GM10248 (cell line): ENCODE data around the gene FGFBP1.

Experiments
- CTCF ChIA-PET: fragments of 300-600 bp; sonication (Branson Sonifier 250); formaldehyde crosslinking; extraction: SDS; loops from one replicate; lab custom pipeline; 2021; ENCODE audit warnings: antibody characterized with exemption; lab: Yijun Ruan, JAX
- POLR2A ChIA-PET: fragments of 350-650 bp; sonication (Branson Sonifier 250); formaldehyde crosslinking; extraction: SDS; loops from one replicate; lab custom pipeline; 2020; ENCODE audit warnings: antibody characterized with exemption; lab: Yijun Ruan, JAX
- DNase-seq: peaks from one replicate; pipeline ENCODE4 v3.0.0; 2012; ENCODE audit errors: extremely low spot score
- CTCF ChIP-seq: IDR thresholded peaks from 2 replicates; pipeline ENCODE4 v1.5.1; 2012; ENCODE audit warnings: mild to moderate bottlenecking, low read depth; ENCODE audit errors: extremely low read depth, missing control alignments, control extremely low read depth

FGFBP1 gene

GRCh38 chr4:15935504-15936402, 2.8 kb downstream of the FGFBP1 start:
- ChIA-PET POLR2A (no interaction called here), CTCF (interaction anchor here (0.7 to 1.4 kb wide), 4 partner anchors 20 to 130 kb away, joined by 3 to 5 read pairs (median 3); no protein-coding TSS in a partner anchor)
- DNase-seq, result no peak
- TF ChIP-seq CTCF, result no peak

- CTCF ChIA-PET, result interaction anchor here (1.9 kb wide), 1 partner anchor 22 kb away, joined by 5 read pairs; no protein-coding TSS in a partner anchor
- no peak for DNase-seq
- TF ChIP-seq CTCF, result no peak
- POLR2A ChIA-PET, result no interaction called here
Observed at GRCh38 chr4:15934259-15934658, 4.3 kb downstream of the FGFBP1 start.

GRCh38 chr4:15931451-15932210, 6.9 kb downstream of the FGFBP1 start:
- no peak for TF ChIP-seq CTCF
- ChIA-PET CTCF (interaction anchor here (1.3 to 1.7 kb wide), 2 partner anchors 24 to 42 kb away, joined by 3 to 10 read pairs; no protein-coding TSS in a partner anchor), POLR2A (no interaction called here)
- DNase-seq, result no peak

GRCh38 chr4:15930314-15930713, 8.2 kb downstream of the FGFBP1 start:
- ChIA-PET CTCF (interaction anchor here (1.3 to 1.7 kb wide), 2 partner anchors 26 to 40 kb away, joined by 3 to 10 read pairs; no protein-coding TSS in a partner anchor), POLR2A (no interaction called here)
- TF ChIP-seq CTCF, result no peak
- DNase-seq, result no peak

- DNase-seq, result no peak
- CTCF ChIA-PET, result interaction anchor here (1.0 kb wide), 1 partner anchor 27 kb away, joined by 4 read pairs; no protein-coding TSS in a partner anchor
- POLR2A ChIA-PET, result no interaction called here
- TF ChIP-seq CTCF, result no peak
Observed at GRCh38 chr4:15929540-15929939, 9.0 kb downstream of the FGFBP1 start.

- DNase-seq, result no peak
- POLR2A ChIA-PET, result no interaction called here
- CTCF ChIA-PET, result interaction anchor here (1.0 kb wide), 1 partner anchor 27 kb away, joined by 4 read pairs; no protein-coding TSS in a partner anchor
- no peak for TF ChIP-seq CTCF
Observed at GRCh38 chr4:15928883-15929282, 9.7 kb downstream of the FGFBP1 start.
